Measurements from ENCODE around the gene HDAC4.
A peak's percentile ranks its signal among the peaks of the same experiment; 100 is the strongest.
"Not testable (repeated sequence)": the region's sequence is repeated elsewhere in the genome, so short reads cannot be mapped to it uniquely, and the experiment has no call there.

The HDAC4 gene

GRCh38 chr2:239285932-239286230 is 114.9 kb downstream of the HDAC4 start:
- no peak overlapping the region for H3K4me3 ChIP-seq (ENCODE audit: low read depth, low read length)
- DNase-seq (ENCODE audit: low read depth) = no peak
- TF ChIP-seq CTCF (IDR thresholded peaks at IDR 0.05; ENCODE audit: insufficient read depth, low read depth, low read length, missing control alignments) = no peak

GRCh38 chr2:239285071-239285931 is 115.5 kb downstream of the HDAC4 start:
- TF ChIP-seq CTCF (IDR thresholded peaks at IDR 0.05; ENCODE audit: insufficient read depth, low read depth, low read length, missing control alignments) = no peak
- DNase-seq (ENCODE audit: low read depth) = peak; percentile 59
- no peak overlapping the region for H3K4me3 ChIP-seq (ENCODE audit: low read depth, low read length)

- TF ChIP-seq CTCF (IDR thresholded peaks at IDR 0.05; ENCODE audit: insufficient read depth, low read depth, low read length, missing control alignments) = no peak
- no peak overlapping the region for H3K4me3 ChIP-seq (ENCODE audit: low read depth, low read length)
- no peak for DNase-seq (ENCODE audit: low read depth)
Measured at GRCh38 chr2:239283961-239284795, 116.6 kb downstream of the HDAC4 start.

GRCh38 chr2:239283288-239283945 is 117.4 kb downstream of the HDAC4 start:
- no peak overlapping the region for H3K4me3 ChIP-seq (ENCODE audit: low read depth, low read length)
- DNase-seq (ENCODE audit: low read depth) = no peak
- no peak for TF ChIP-seq CTCF (IDR thresholded peaks at IDR 0.05; ENCODE audit: insufficient read depth, low read depth, low read length, missing control alignments)

DNA sequence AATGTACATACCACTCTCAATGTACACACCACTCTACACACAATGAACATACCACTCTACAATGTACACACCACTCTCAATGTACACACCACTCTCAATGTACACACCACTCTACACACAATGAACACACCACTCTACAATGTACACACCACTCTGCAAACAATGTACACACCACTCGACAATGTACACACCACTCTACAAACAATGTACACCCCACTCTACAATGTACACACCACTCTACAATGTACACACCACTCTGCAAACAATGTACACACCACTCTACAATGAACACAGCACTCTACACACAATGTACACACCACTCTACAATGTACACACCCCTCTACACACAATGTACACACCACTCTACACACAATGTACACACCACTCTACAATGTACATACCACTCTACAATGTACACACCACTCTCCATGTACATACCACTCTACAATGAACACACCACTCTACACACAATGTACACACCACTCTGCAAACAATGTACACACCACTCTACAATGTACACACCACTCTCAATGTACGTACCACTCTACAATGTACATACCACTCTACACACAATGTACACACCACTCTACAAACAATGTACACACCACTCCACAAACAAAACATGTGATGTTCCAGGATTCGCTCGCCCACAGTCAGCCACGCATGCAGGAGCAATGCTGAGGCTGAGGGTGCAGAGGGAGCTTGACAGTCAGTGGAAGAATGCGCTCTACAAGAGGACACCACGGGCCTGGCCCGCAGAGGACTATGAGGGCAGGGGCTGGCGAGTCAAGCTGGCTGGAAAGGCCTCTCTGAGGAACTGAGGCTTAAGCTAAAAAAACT is 118.2 kb downstream of the HDAC4 start:
- H3K4me3 ChIP-seq (ENCODE audit: low read depth, low read length) = no peak overlapping the region
- DNase-seq (ENCODE audit: low read depth) = no peak
- TF ChIP-seq CTCF (IDR thresholded peaks at IDR 0.05; ENCODE audit: insufficient read depth, low read depth, low read length, missing control alignments) = no peak

GRCh38 chr2:239280296-239281017 is 120.4 kb downstream of the HDAC4 start:
- DNase-seq (ENCODE audit: low read depth); H3K4me3 ChIP-seq (ENCODE audit: low read depth, low read length): not testable (repeated sequence)

Measured in GM12865 (cell line).